ENCODE data around the gene CFL2.

CFL2 gene

GRCh38 chr14:34699873-34700621 lies 14.3 kb downstream of the CFL2 start:
- TF ChIP-seq REST (IDR thresholded peaks at IDR 0.05; ENCODE audit: insufficient read depth in 1 of 2, low read depth in 2 of 2, low read length in 2 of 2) (no peak), FOXP2 (optimal IDR thresholded peaks at IDR 0.05; ENCODE audit: borderline replicate concordance, extremely low read depth, extremely low read length, insufficient read depth) (no peak), TAF1 (IDR thresholded peaks at IDR 0.05; ENCODE audit: borderline replicate concordance, insufficient read depth, low read length) (no peak), POLR2AphosphoS5 (IDR thresholded peaks at IDR 0.05; ENCODE audit: low read depth, low read length) (no peak), SIN3A (IDR thresholded peaks at IDR 0.05; ENCODE audit: borderline replicate concordance, insufficient read depth, low read length) (no peak)

GRCh38 chr14:34693228-34693939 lies 21.0 kb downstream of the CFL2 start:
- TF ChIP-seq TAF1 (IDR thresholded peaks at IDR 0.05; ENCODE audit: borderline replicate concordance, insufficient read depth, low read length): no peak
- no peak for TF ChIP-seq POLR2AphosphoS5 (IDR thresholded peaks at IDR 0.05; ENCODE audit: low read depth, low read length)
- no peak for TF ChIP-seq SIN3A (IDR thresholded peaks at IDR 0.05; ENCODE audit: borderline replicate concordance, insufficient read depth, low read length)

GRCh38 chr14:34692898-34693227 lies 21.5 kb downstream of the CFL2 start:
- no peak for TF ChIP-seq POLR2AphosphoS5 (IDR thresholded peaks at IDR 0.05; ENCODE audit: low read depth, low read length)
- no peak for TF ChIP-seq REST (IDR thresholded peaks at IDR 0.05; ENCODE audit: insufficient read depth in 1 of 2, low read depth in 2 of 2, low read length in 2 of 2)
- TF ChIP-seq FOXP2 (optimal IDR thresholded peaks at IDR 0.05; ENCODE audit: borderline replicate concordance, extremely low read depth, extremely low read length, insufficient read depth): no peak
- TF ChIP-seq TAF1 (IDR thresholded peaks at IDR 0.05; ENCODE audit: borderline replicate concordance, insufficient read depth, low read length): no peak
- no peak for TF ChIP-seq SIN3A (IDR thresholded peaks at IDR 0.05; ENCODE audit: borderline replicate concordance, insufficient read depth, low read length)

- TF ChIP-seq SIN3A (IDR thresholded peaks at IDR 0.05; ENCODE audit: borderline replicate concordance, insufficient read depth, low read length): no peak
- TF ChIP-seq POLR2AphosphoS5 (IDR thresholded peaks at IDR 0.05; ENCODE audit: low read depth, low read length): no peak
- TF ChIP-seq TAF1 (IDR thresholded peaks at IDR 0.05; ENCODE audit: borderline replicate concordance, insufficient read depth, low read length): no peak
- no peak for TF ChIP-seq FOXP2 (optimal IDR thresholded peaks at IDR 0.05; ENCODE audit: borderline replicate concordance, extremely low read depth, extremely low read length, insufficient read depth)
- TF ChIP-seq REST (IDR thresholded peaks at IDR 0.05; ENCODE audit: insufficient read depth in 1 of 2, low read depth in 2 of 2, low read length in 2 of 2): no peak
Measured at GRCh38 chr14:34692348-34692747, 22.0 kb downstream of the CFL2 start.

GRCh38 chr14:34691206-34691605 lies 23.2 kb downstream of the CFL2 start:
- TF ChIP-seq TAF1 (IDR thresholded peaks at IDR 0.05; ENCODE audit: borderline replicate concordance, insufficient read depth, low read length) (no peak), POLR2AphosphoS5 (IDR thresholded peaks at IDR 0.05; ENCODE audit: low read depth, low read length) (no peak), SIN3A (IDR thresholded peaks at IDR 0.05; ENCODE audit: borderline replicate concordance, insufficient read depth, low read length) (no peak), FOXP2 (optimal IDR thresholded peaks at IDR 0.05; ENCODE audit: borderline replicate concordance, extremely low read depth, extremely low read length, insufficient read depth) (no peak), REST (IDR thresholded peaks at IDR 0.05; ENCODE audit: insufficient read depth in 1 of 2, low read depth in 2 of 2, low read length in 2 of 2) (no peak)
